Measurements from ENCODE around the gene FCHO2.
A peak's percentile ranks its signal among the peaks of the same experiment; 100 is the strongest.
"Not testable (repeated sequence)": the region's sequence is repeated elsewhere in the genome, so short reads cannot be mapped to it uniquely, and the experiment has no call there.

The FCHO2 gene, protein sequence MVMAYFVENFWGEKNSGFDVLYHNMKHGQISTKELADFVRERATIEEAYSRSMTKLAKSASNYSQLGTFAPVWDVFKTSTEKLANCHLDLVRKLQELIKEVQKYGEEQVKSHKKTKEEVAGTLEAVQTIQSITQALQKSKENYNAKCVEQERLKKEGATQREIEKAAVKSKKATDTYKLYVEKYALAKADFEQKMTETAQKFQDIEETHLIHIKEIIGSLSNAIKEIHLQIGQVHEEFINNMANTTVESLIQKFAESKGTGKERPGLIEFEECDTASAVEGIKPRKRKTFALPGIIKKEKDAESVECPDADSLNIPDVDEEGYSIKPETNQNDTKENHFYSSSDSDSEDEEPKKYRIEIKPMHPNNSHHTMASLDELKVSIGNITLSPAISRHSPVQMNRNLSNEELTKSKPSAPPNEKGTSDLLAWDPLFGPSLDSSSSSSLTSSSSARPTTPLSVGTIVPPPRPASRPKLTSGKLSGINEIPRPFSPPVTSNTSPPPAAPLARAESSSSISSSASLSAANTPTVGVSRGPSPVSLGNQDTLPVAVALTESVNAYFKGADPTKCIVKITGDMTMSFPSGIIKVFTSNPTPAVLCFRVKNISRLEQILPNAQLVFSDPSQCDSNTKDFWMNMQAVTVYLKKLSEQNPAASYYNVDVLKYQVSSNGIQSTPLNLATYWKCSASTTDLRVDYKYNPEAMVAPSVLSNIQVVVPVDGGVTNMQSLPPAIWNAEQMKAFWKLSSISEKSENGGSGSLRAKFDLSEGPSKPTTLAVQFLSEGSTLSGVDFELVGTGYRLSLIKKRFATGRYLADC

DNA sequence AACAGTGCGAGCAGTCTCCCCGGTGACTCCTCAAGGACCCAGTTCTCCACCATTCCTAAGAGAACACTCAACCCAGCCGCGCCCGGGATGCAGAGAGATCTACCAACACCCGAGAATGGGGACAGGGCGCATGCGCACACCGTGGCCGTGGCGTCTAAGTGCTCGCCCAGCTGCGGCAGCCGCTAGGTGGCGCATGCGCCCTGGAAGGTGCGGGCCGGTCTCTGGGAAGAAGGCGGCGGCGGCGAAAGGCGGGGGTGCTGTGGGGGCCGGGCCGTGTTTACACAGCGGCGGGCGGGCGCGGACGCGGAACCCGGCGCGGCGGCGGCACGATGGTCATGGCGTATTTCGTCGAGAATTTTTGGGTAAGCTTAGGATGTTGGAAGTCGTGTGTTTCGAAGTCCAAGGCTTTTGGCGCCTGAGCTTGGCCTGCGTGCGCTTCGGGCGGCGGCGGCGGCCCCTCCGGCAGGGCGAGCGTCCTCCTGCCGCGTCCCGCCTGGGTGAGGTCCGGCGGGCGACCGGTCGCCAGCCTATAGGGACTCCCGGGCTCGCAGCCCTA is at the start of gene FCHO2:
Gene FCHO2, plus strand, starts transcription at position 274 of the 556 bp plus-strand sequence. Its CDS starts 56 bp downstream, at position 330.
- peak; percentile 99 to 100 (median 99) for DNase-seq

DNA sequence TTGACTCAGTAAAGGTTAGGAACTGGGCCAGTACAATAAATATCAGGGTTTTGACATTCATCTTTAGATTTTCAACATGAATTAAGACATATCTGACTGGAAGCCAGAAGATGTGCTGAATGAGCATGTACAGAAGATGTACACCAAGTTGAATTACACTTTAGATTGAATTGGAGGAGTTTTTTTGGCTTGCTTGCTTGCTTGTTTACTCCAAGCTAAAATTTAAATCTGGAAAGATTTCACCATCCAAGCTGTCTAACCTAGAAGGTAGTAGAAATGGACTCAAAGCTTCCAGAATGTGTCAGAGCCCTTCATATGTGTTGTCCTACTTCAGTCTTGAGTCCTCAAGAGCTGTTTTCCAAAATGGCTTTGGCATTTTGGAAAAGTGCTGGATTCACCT is 49.0 kb upstream of the FCHO2 start:
- DNase-seq: no peak

DNA sequence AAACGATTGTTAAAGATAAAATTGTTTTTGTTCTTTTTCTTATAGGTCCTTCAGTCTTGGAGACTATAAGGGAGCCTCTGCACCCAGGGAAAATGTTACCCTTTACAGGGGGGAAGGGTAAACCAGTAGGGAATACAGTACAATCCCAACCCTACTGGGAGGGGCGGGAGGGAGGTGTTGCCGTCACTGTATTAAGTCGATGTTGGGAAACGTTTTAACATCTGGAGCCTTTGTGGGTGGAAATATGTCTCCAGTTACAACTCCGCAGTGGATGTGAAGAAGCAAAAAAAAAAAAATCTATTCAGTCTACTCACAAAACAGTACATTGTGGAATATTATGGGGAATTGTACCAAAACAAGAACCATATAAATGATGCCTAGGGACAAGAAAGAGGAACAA is 47.2 kb upstream of the FCHO2 start:
- DNase-seq: no peak

DNA sequence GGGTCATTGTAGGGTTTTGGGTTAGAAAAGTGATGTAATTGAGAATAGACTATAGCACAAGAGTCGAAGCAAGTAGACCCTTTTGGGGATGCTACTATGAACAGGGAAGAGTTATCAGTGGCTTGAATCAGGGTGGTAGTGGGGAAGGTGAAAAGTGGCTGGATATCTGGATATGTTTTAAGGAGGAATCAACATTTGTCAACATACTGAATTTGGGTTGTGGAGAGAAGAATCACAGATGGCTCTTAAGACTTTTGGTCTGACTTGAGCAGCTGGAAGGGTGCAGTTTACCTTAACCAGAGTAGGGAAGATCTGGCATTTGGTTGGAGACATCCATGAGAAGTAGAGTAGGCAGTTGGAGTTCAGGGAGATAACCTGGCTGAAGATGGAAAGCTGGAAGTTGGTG is 38.5 kb upstream of the FCHO2 start:
- no peak for DNase-seq

DNA sequence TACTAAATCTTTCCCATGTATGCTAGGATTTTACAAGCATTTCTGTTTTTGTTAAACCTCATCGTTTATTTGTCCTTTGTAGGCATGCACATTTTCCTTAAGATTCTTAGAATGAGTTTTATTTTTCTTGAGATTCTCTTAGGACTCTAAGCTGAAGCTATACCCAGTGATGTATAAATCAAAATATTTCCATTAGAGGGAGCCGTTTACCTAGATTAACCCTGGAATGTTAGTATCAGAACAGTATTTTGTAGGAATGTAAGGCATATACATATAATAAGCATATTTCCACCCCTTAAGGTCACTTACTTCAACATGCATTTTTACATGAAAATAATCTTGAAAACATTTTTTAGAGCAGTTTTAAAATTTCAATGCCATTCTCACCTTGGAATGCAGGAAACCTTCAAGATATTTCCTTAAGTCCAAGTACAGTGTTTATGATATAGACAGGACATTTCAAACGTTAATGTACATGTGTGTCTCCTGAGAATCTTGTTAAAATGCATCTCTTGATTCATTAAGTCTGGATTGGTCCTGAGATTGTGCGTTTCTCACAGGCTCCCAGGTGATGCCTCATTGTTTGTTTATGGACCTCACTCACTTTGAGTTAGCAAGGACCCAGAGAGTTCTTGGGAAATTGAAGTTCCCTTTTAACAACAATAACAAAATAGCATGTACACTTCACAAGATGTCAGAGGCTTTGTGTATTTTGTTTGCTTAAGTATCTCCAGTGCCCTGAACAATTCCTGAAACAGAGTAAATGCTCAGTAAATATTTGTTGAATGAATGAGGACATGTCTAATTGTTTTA is 34.9 kb upstream of the FCHO2 start:
- DNase-seq: peak; percentile 51 to 74 (median 73)

DNA sequence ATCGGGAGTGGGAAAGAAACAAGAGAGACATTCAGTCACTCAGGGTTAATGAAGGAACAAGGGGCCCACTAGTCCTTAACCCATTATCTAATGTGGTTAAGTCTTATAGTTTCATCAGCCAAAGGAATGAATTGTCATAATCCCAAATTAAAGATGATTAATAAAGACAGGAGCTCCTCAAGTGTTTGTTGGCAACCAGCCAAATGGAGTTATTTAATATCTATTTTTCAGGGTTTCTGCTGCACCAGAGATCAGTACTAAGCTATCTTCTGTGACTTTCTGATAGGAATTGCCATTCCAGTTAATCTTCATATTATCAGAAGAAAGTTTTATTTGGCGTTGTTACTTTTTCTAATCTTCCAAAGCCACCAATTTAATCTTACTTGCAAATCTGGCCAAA is 34.0 kb upstream of the FCHO2 start:
- peak in 2 of 3 donors; percentile 35 to 42 for DNase-seq

DNA sequence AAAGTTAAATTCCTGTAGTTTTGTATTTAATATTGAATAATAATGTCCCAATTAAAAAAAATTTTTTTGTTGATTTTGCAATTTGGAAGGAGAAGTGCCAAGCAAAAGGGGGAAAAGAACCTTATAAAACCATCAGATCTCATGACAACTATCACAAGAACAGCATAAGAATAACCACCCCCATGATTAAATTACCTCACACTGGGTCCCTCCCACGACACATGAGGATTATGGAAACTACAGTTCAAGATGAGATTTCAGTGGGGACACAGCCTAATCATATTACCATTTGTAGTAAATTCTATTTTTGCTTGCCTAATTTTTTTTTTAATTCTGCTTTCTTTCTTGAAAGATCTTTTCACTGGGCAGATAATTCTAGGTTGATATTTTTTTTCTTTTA is 33.4 kb upstream of the FCHO2 start:
- peak; percentile 65 to 72 (median 71) for DNase-seq

DNA sequence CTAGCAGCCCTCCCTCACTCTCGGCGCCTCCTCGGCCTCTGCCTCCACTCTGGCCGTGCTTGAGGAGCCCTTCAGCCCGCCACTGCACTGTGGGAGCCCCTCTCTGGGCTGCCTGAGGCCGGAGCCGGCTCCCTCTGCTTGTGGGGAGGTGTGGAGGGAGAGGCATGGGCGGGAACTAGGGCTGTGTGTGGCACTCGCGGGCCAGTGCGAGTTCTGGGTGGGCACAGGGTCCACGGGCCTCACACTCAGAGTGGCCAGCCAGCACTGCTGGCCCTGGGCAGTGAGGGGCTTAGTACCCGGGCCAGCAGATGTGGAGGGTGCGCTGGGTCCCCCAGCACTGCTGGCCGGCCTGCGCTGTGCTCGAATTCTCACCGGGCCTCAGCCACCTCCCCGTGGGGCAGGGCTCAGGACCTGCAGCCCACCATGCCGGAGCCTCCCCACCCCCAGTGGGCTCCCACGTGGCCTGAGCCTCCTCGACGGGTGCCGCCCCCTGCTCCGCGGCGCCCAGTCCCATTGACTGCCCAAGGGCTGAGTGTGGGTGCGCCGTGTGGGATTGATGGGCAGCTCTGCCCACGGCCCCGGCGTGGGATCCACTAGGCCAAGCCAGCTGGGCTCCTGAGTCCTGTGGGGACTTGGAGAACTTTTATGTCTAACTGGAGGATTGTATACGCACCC is 30.4 kb upstream of the FCHO2 start:
- DNase-seq: no peak

DNA sequence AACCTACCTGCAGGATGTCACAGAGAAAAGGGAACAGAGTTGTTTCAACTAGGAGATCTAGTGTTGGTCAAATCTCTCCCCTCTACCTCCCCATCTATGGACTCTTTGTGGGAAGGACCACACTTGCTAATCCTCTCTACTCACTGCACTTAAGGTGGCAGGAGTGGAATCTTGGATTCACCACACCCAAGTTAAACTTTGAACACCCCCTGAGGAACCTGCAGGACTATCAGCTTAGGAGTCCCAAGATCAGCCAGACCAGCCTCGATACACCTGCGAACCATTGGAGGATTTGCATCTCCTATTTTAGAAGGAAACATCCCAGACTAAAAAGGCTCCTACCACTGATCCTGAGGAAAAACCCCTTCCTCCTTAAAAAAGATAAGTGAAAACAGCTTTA is 23.2 kb upstream of the FCHO2 start:
- DNase-seq: not testable (repeated sequence)

DNA sequence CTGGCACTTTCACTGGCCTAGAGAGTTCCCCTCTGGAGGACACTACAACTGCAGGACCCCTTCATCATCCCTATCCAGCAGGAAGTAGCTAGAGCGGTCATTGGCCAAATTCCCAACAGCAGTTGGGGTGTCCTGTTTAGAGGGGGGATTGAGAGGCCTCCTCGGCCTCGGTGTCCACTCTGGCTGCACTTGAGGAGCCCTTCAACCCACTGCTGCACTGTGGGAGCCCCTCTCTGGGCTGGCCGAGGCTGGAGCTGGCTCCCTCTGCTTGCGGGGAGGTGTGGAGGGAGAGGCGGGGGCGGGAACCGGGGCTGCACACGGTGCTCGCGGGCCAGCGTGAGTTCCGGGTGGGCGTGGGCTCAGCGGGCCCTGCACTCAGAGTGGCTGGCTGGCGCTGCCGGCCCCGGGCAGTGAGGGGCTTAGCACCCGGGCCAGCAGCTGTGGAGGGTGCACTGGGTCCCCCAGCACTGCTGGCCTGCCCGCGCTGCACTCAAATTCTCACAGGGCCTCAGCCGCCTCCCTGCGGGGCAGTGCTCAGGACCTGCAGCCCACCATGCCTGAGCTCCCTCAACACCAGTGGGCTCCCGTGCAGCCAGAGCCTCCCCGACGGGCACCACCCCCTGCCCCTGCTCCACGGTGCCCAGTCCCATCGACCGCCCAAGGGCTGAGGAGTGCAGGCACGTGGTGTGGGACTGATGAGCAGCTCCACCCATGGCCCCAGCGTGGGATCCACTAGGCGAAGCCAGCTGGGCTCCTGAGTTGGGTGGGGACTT is 20.7 kb upstream of the FCHO2 start:
- not testable (repeated sequence) for DNase-seq

DNA sequence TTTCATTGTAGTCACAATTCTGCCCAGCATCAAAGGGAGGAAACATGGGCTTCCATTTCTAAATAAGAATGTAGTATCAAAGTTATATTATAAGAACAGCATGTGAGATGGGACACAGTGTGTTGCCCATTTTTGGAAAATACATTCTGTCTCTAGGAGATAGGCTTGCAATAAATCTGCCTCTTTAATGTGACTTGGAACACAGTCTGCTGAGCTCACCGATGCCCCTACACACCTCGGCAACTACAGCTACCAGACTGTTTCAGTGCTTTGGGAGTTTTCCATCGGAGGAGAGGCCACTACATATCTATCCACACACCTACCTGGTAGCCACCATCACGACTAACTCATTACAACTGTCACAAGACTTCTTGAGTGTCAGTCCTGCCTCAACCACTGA is 18.9 kb upstream of the FCHO2 start:
- DNase-seq: no peak

DNA sequence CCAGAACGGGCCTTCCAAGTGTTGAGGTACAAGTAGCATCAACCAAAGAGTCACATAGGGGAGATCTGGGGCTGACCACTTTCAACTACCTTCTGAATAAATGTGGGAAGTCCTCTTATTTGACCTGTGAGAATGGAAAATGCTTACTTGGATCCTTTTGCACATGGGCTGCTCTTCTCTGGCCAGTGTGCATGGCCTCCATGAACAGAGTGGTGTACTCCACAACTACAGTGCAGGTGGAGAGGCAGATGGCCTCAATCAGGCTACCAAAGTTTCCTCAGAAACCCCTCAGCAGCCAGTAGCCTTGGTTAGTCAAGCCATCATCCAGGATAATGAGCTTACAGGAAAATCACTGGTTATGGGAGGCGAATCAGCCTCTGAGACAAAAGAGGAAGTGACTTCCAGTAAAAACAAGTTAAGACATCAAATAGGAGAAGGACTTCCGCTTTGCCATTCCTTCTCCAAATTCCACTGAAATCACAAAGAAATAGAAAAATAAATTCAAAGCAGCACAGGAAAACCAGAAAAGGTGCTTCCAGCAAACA is 18.3 kb upstream of the FCHO2 start:
- DNase-seq: peak; percentile 67 to 88 (median 75)

DNA sequence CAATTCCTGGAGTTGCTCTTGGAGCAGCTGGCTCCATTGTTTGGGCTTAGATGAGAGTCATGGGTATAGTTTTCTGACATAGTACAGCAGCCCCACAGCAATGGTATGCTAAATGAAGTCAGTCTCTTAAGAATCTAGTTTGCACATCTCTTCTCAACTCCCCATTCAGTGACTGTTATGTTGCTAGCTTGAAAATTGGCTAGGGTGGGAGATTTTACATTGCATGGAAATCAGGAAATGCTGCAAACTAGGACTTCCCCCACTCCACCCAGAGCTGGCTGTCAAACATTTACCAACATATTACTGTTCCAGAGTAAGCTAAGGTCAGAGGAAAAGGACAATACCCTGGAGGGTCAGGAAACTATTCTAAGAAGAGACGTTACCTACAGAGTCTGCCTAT is 17.6 kb upstream of the FCHO2 start:
- peak; percentile 72 to 83 (median 77) for DNase-seq

DNA sequence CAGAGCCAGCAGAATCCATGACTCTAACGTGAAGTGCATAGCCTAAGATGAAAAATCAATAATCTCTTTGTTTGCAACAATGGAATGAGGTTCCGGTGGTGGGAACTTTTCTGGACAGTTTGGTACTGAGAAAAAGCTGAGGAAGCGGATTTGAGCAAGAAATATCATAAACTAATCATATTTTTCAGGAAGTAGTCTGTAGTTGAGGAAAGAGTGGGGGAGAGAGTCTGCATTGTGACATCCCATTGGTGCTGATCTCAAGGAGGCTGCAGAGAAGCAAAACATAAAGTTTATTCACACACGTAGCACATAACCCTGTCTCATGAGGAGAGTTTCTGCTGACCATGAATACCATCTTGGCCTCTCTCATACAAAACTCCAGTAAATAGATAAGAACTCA is 15.8 kb upstream of the FCHO2 start:
- DNase-seq: peak; percentile 71 to 87 (median 82)

DNA sequence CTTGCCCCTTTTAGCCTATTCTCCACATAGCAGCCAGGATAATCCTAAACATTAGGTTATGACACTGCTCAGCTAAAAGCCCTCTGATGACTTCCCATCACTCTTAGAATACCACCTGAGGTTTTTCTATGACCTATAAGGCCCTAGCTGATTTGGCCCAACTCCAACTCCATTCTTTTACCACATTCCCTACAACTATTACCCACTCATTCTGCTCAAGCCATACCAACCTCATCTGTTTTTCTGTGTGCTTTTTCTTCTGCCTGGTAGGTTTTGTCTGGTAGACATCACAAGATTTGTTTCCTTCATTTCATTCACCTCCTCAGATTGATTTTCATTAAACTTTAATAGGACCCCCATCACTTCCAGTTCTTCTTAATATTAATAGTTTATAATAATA is 12.5 kb upstream of the FCHO2 start:
- DNase-seq: no peak

DNA sequence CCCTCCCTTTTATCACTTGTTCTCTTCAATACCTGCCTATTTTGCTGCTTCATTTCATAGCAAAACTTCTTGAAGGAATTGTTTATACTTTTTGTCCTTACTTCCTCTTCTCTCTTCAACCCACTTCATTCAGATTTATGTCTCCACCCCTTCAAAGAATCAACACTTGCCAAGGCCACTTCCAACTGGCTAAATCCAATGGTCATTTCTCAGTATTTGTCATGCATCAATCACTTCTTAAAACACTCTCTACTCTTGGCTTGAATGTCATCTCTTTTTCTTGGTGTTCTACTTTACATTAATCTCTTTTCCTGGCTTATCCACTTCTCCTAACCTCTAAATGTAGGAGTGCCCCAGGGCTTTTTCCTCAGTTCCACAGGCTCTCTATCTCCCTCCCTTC is 8.3 kb upstream of the FCHO2 start:
- DNase-seq: peak in 2 of 3 donors; percentile 24 to 42

DNA sequence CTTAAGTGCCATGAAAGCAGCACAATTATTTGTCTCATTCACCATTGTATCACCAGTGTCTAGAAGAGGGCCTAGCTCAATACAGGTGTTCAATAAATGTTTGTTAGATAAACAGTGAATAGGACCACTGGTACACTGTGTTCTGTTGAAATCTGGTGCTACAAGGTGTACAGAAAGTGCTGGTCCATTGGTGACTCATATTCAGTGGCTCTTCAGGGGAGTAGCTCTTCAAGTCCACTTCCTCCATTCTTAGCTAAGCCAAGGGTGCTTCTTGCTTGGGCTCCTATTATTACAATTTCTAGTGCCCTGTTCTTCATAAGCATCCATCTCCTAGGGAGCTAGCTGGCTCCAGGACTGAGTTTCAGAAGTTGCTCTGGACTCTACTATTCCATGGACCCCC is 6.4 kb upstream of the FCHO2 start:
- peak; percentile 24 to 38 (median 30) for DNase-seq

DNA sequence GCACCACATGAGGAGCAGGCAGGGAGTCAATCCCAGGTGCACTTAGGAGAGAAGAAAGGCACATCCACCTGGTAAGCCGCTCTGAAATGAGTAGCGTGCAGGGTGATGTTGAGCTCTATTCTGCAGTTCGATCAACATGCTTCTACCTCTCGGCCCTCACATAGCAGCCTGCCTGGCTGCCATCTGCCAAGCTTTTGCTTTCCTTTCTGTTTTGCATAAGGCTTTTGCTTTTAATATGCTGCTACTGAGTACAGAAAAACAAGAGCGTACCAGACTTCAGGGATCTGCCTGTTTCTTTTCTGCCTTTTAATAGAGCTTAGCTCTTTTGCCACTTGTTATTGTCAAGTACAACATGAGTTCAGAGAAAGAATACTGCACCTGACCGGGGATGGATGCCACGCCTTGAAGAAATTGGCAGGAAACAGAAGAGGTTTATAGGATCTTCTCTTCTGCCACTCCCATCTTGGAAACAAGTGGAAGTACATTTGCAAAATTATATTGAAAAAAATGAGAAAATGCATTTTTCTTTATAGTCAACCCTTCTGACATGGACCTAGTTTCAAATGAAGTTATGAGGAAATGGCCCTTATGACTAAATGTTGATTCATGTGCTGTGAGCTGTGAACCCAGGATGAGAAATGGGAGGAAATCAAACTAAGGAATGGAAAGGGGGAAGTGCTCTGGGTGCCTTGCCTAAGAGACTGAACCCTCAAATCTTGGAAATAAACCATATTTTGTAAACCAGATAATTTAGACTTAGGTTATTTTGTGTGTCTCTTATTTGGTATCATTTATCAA is 4.0 kb upstream of the FCHO2 start:
- peak; percentile 82 to 95 (median 94) for DNase-seq

DNA sequence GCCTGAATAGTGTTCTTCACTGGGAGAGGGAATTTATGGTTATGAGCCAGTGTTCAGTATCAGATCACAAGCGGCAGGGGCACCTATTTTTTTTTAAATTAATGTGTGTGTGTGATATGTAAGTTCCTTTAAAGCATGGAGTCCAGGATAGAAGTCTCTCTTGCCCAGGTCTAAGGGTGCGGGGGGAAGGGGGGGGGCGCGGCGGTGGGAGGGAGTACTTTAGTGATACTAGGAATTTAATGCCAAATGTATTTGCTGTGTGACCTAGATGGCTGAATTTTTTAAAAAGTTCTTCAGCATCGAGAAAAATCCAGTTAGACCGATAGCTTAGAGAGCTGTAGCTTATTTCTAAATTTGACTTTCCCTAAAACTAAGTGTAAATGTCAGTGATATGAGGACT is 1.5 kb upstream of the FCHO2 start:
- no peak for DNase-seq

DNA sequence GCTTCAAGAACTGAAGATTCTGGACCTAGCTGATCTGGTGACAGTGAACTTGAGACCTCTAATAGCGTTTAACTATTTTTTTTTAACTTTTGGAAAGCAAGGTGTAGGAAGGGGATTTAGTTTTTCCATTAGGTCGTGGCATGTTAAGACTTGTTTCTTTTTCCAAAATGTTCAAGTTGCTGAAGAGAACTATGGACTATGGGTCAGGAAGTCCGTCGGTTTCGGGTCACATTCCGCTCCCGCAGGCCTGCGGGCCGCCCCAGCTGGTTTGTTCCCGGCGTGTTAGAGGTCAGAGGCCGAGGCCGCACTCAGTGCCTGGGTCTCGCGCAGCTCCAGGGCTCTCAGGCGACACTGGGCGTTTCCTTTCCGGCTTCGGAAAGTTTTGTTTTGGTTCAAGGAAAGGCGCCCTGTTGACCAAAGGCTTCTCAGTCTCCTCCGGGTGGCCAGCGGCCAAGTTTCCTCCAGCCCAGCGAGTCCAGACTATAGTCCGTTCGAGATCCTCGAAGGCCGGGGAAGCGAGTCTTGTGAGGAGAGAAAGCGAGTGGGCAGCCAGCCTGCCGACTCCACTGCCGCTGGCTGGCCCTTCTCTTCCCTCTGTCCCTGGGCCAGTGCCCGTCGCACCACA is 586 bp upstream of the FCHO2 start:
- DNase-seq: peak; percentile 68 to 84 (median 79)
